HG03521 (cell line): Measurements from ENCODE around the gene SLC25A14.
"Not testable (repeated sequence)": the region's sequence is repeated elsewhere in the genome, so short reads cannot be mapped to it uniquely, and the experiment has no call there.

Experiments used
- ATAC-seq: cut with Tn5 transposase; IDR thresholded peaks from one replicate; pipeline ENCODE4 v1.9.1; 2021; ENCODE audit warnings: mild to moderate bottlenecking, moderate library complexity; ENCODE audit not compliant: unreplicated experiment

Gene SLC25A14

DNA sequence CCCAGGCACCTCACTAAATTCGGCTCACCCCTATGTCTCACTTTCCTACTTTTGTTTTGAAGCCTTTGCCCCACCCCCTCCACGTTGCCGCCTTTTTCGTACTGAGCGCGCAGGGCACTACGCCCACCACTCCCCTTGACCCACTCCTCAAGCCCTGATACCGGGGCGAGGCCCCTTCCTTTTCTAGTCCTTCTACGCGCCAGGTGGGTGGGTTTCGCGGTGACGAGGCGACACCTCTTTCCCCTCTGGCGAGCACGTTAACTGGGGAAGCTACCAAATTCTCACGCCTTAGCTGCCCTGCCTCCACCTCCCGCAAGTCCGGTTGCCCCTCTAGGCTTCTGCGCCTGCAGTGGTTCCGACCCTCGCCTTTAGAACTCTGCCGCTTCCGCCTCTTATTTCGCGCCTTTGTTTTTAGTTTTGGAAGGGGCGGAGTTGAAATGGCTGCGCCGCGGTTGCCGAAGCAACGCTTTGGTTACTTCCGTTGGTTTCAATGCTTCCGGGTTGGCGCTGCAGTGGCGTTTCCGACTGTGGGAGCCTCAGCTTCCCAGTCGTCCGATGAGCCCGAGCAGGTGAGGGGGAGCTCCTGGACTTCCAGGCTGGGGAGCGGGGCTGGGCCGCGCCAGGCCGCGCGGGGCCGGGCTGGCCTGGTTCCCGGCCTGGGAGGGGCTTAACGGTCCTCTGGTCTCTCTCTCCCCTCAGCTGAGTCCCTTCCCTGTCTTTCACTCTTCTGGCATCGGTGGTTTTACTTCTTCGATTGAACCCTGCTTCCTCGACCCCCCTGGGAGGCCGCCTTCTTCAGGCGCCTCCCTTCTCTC lies at the start of gene SLC25A14:
Gene SLC25A14, plus strand, starts transcription at position 512 of the 815 bp plus-strand sequence. CDS start 360 bp downstream, outside the sequence.
- ATAC-seq, result peak; percentile 92

- ATAC-seq, result no peak
Measured at GRCh38 chrX:130295519-130296296, 44.0 kb upstream of the SLC25A14 start.

GRCh38 chrX:130296297-130296678 lies 43.4 kb upstream of the SLC25A14 start:
- no peak for ATAC-seq

- no peak for ATAC-seq
Measured at GRCh38 chrX:130296743-130297142, 43.0 kb upstream of the SLC25A14 start.

DNA sequence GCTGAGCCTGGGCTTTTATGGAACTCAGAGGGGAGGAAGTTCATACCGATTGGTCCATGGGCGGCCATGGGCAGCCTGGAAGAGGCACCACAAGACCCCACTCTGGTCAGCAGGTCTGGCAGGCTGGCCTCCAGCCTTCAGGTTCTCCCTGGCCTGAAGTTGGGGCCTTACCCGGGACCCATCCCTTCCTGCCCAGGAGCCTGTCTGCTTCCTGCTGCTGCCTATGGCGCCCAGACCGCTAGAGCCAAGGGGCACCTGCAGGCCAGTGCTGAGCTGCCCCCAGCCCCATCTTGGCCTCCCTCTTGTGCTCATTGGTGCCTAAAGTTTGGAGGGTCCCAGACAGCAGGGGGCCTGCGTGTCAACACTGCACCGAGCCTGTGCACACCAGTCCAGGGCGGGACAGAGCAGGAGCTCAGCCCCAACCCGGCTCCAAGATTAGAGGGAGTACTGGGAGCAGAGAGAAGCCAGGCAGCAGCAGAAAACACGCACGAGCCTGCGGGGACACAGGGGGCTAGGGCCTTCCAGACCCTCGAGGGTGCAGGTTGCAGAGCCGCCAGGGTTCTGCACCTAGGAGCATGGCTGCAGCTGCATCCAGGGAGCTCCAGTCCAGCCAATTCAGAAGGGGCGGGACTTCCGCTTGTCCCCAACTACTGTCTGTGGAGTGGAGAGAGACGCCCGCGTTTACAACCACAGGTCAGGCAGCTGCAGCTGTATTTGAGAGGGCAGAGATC lies 40.3 kb upstream of the SLC25A14 start:
- ATAC-seq, result no peak

GRCh38 chrX:130300010-130300282 lies 39.8 kb upstream of the SLC25A14 start:
- no peak for ATAC-seq

GRCh38 chrX:130301405-130301804 lies 38.3 kb upstream of the SLC25A14 start:
- no peak for ATAC-seq

GRCh38 chrX:130301977-130302376 lies 37.7 kb upstream of the SLC25A14 start:
- ATAC-seq, result no peak

DNA sequence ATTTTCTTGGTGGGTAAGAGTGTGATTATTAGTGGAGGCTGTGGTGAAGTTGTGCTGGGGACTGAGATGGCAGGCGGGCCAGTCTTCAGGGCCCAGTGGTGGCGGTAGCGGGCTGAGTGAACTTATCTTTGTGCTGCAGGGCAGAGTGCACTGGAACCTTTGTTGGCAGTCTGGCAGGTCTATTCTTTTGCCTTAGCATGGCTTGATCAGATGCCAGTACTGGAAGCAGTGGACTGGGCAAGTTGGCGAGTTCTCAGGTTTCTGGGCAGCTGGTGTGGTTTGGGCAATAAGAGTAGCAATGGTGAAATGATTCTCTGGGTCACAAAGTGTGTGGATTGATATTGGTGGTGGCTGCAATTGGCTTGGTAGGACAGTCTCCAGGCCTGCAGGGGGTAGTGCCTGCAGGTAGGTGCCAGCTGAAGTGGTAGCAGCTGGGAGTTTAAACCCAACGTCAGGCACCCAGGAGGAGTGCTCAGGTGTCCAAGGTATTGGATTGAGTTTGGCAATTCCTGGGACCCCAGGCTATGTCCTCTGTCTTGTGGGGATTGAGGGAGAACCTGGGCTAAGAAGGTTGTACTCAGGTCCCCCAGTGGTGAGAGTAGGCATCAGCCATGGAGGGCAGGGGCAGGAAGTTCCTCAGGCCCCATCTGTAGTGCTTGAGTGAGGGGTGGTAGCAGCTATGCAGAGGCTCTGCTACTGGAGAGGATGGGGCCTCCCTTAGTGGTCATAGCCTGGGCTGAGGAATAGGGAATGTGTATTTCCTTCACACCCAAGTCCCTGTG lies 34.9 kb upstream of the SLC25A14 start:
- no peak for ATAC-seq

DNA sequence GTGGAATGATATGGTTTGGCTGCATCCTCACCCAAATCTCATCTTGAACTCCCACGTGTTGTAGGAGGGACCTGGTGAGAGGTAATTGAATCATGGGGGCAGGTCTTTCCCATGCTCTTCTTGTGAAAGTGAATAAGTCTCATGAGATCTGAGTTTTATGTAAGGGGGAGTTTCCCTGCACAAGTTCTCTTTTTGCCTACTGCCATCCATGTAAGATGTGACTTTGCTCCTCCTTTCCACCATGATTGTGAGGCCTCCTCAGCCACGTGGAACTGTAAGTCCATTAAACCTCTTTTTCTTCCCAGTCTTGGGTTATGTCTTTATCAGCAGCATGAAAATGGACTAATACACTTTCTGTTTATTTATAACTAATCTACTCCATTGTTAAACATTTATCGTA lies 19.8 kb upstream of the SLC25A14 start:
- not testable (repeated sequence) for ATAC-seq

DNA sequence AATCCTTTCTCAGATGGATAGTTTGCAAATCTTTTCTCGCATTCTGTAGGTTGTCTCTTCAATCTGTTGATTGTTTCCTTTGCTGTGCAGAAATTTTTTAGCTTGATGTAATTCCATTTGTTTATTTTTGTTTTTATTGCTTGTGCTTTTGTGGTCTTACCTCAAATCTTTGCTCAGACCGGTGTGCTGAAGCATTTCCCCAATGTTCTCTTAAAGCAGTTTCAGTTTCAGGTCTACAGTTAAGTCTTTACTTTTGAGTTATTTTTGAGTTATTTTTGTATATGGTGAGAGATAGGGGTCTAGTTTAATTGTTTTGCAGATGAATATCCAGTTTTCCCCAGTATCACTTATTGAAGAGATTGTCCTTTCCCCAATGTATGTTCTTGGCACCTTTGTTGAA lies 18.2 kb upstream of the SLC25A14 start:
- peak; percentile 45 for ATAC-seq

GRCh38 chrX:130330146-130330545 lies 9.6 kb upstream of the SLC25A14 start:
- ATAC-seq, result no peak

DNA sequence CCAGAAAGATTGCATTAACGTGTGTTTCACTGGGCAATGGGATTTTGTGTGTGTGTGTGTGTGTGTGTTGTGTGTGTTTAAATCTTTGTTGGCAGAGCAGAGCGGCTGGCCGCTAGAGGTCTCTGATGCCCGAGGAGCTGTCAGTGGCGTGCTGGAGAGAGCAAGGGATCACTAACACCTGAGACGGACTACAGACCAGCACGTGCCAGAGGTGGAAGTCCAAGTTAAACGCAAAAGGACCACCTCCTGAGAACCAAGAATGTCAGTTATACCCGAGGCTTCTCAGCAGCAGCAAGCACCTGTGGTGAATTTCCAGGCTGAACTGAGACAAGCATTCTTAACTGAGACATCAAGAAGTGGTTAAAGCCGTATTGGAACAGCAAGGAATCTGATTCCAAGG lies 9.0 kb upstream of the SLC25A14 start:
- ATAC-seq, result peak; percentile 78

DNA sequence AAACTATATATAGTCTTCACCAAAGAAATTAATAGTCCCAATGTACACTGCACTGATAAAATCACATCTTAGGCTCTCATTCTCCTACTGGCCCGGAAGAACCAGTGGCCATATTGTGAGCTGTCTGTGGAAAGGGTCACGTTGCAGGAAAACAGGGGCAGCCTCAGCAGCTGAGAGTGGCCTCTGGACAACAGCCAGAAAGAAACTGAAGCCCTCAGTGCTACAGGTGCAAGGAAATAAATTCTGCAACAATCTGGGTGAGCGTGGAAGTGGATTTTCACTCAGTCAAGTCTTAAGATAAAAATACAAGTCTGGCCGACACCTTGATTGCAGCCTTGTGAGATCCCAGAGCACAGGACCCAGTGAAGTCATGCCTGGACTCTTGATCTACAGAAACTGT lies 3.2 kb upstream of the SLC25A14 start:
- no peak for ATAC-seq

DNA sequence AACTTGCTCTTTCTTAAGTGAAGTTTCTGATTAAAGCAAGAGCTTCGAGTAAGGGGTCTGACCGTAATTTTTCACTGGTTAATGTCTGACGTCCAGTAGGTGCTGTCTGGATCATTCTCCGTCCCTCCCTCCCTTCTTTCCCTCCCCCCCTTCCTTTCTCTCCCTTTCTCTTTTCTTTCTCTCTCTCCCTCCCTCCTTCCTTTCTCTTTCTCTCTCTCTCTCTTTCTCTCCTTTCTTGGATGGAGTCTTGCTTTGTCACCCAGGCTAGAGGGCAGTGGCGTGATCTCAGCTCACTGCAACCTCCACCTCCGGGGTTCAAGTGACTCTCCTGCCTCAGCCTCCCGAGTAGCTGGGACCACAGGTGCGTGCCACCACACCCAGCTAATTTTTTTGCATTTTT lies 850 bp upstream of the SLC25A14 start:
- ATAC-seq, result not testable (repeated sequence)

- no peak for ATAC-seq
Measured at GRCh38 chrX:130340271-130340670, 552 bp downstream of the SLC25A14 start.

- ATAC-seq, result no peak
Measured at GRCh38 chrX:130343411-130343810, 3.7 kb downstream of the SLC25A14 start.

GRCh38 chrX:130347321-130347720 lies 7.6 kb downstream of the SLC25A14 start:
- no peak for ATAC-seq

GRCh38 chrX:130351567-130351966 lies 11.8 kb downstream of the SLC25A14 start:
- ATAC-seq, result no peak

GRCh38 chrX:130352050-130352449 lies 12.3 kb downstream of the SLC25A14 start:
- ATAC-seq, result not testable (repeated sequence)

GRCh38 chrX:130376077-130376476 lies 36.4 kb downstream of the SLC25A14 start:
- ATAC-seq, result no peak
